HG02943 (cell line): ENCODE results near the gene TIRAP.

Source experiments
- ATAC-seq: cut with Tn5 transposase; IDR thresholded peaks from one replicate; pipeline ENCODE4 v1.9.1; 2021; ENCODE audit warnings: mild to moderate bottlenecking, low read depth, moderate library complexity; ENCODE audit not compliant: unreplicated experiment

The TIRAP gene

DNA sequence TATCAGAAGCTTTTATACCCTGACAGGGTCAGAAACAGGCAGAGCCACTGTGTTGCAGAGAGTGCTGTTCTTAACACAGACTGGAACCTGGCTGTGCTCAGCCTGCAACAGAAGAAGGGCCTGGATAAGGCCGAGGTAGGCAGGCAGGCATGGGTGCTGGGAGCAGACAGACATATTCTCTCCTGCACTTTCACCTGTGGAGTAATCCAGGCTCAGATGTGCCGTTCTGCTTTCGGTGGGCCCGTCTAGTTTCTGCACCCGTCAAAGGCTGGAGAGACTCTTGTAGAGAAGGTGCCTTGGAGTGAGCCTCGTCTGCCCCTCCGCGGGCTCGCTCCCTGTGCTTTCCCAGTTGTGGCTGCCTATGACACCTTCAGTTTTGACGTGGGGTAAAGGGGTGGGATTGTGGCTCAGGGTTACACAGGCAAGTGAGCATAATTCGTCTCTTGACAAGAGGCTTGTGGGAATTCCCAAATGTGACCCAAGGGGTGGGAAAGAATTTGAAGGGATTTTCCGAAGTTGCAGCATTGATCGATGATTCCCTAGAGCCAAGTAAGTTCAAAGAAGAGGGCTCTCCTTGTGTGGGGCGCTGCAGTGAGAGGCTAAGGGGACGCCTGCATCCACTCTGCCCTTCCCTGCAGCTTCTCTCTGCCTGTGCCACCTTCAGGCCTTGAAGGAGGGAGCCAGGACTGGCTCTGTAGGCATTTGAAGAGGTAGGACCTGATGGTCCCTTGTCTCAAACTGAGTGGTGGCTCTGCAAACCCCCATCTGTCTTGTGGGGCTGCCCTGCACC is 56.4 kb downstream of the TIRAP start:
- no peak for ATAC-seq

DNA sequence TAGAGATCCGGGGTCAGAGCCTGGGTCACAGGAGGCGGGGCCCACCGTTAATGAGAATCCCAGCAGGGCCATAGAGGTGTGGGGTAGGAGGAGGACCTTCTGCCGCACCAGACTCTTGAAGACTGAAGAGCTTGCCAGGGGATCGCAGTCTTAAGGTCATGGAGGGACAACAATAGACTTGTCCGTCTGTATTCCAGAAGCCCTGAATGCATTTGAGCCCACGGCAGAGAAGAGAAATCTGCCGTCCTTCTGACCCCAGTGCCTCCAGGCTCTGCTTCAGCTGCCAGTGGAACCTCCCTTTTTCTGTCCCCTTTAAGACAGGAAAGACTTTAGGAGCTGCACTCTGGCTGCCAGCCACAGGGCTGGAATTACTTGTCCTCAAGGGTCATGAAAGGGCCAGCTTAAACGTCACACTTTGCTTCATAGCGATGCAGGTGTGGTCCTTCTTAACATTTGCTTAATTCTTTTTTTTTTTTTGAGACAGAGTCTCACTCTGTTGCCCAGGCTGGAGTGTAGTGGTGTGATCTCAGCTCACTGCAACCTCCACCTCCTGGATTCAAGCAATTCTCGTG is 57.1 kb downstream of the TIRAP start:
- ATAC-seq: no peak

DNA sequence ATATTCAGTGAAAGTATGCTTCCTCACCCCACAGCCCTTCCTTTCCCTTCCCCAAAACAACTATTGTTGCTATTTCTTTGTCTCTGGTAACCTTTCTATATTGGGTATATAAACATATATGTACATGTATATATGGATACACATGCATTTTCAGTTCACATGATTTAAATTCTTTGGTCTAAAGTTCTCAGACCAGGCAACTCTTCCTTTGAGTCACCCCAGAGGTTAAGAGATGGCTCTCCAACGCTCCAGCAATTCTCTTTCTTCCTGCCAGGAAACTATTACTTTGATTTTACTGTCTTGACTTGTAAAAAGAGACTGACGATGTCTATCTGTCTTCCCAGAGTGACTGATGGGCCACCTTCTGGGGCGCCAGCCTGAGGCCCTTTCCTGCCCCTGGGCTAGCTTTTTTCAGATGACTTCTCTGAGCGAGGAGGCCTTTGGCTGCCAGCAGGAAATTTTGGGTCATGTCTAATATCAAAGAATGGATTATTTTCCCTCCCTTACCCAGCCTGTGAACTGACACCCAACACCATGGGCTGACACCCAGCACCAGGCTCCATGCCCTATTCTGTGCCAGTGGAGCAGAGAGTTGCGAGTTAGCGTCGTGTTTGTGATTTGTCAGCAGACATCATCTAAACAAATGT is 58.2 kb downstream of the TIRAP start:
- ATAC-seq: no peak

DNA sequence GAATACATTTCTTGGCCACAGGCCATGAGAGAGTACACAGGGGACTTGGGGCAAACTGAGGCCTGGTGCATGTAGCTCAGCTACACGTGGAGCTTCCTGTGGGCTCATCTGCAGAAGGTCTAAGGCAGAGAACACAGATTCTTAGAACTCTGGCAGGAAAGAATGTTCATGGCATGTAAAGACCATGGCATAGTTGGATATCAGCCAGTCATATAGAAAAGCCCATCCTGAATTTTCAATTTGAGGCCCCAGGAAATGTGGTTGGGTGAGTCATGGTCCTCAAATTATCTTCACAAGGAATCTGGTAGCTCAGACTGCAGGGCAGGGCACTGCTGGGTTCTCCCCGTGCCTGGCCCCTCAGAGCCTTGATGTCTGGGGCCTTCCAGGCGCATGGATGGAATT is 58.9 kb downstream of the TIRAP start:
- ATAC-seq: no peak

DNA sequence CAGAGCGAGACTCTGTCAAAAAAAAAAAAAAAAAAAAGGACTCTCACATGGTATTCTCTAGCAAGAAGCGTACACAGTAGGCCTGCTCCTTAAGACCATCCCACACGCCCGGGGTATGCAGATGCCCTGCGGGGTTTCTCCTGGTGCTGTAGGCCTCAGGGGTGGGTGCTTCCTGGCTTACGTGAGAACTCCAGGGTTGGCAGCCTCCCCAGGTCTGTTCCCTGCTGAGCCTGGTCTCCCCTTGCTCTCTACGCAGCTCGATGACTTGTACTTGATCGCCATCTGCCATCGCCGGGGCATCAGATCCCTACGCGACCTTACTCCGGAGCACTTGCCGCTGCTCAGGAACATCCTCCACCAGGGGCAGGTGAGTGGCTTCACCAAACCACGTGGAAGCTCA is 60.2 kb downstream of the TIRAP start:
- no peak for ATAC-seq
